Ascending aorta (tissue), 2 donors: ENCODE data around the gene RANGAP1. TPM values are rescaled to one million over a fixed set of nuclear protein-coding genes. Genes with fewer than 3 reads are reported as not detected.

Experiments used
- DNase-seq, 2 donors: peaks; one replicate each; pipeline ENCODE4 v3.0.0-alpha.2; 2019; ENCODE audit warnings: low spot score in 2 of 2
- H3K27ac ChIP-seq, 2 donors: fragments of 200-600 bp; sonication (generic); one replicate each; pipeline ENCODE4 v1.5.1; 2016 to 2017; ENCODE audit warnings: mild to moderate bottlenecking in 1 of 2
- H3K27me3 ChIP-seq: fragments of 200-600 bp; sonication (generic); one replicate; pipeline ENCODE4 v1.5.1; 2017
- H3K36me3 ChIP-seq, 2 donors: fragments of 200-600 bp; sonication (generic); one replicate each; pipeline ENCODE4 v1.5.1; 2016
- H3K4me1 ChIP-seq, 2 donors: fragments of 200-600 bp; sonication (generic); one replicate each; pipeline ENCODE4 v1.5.1; 2016 to 2017; ENCODE audit warnings: mild to moderate bottlenecking in 1 of 2
- H3K4me3 ChIP-seq, 2 donors: fragments of 200-600 bp; sonication (generic); one replicate each; pipeline ENCODE4 v1.5.1; 2016 to 2017; ENCODE audit warnings: mild to moderate bottlenecking in 1 of 2
- H3K9me3 ChIP-seq, 2 donors: fragments of 200-600 bp; sonication (generic); one replicate each; pipeline ENCODE4 v1.5.1; 2016
- intact Hi-C: fragments of 100-400 bp; cut with DNase I; formaldehyde crosslinking; loops from one replicate; pipeline ENCODE4 v1.15.1; 2023
- total RNA-seq: library from RNA; depleted of rRNA; stranded (reverse); fragments of >200 nt; gene quantifications from one replicate; pipeline ENCODE4 v1.1.0, GENCODE V29; 2016
- TF ChIP-seq, protein P1 (sequence below), 3 experiments: fragments of 200-600 bp in 2 of 3; fragments of 450-650 bp in 1 of 3; sonication (generic) in 2 of 3; IDR thresholded peaks; one replicate each; pipeline ENCODE4 v1.5.1; 2016 to 2019; ENCODE audit warnings: antibody characterized with exemption in 3 of 3, mild to moderate bottlenecking in 1 of 3, moderate library complexity in 1 of 3

RANGAP1 gene
- total RNA-seq, 1 donor from 2014 or later: 49.8 TPM

DNA sequence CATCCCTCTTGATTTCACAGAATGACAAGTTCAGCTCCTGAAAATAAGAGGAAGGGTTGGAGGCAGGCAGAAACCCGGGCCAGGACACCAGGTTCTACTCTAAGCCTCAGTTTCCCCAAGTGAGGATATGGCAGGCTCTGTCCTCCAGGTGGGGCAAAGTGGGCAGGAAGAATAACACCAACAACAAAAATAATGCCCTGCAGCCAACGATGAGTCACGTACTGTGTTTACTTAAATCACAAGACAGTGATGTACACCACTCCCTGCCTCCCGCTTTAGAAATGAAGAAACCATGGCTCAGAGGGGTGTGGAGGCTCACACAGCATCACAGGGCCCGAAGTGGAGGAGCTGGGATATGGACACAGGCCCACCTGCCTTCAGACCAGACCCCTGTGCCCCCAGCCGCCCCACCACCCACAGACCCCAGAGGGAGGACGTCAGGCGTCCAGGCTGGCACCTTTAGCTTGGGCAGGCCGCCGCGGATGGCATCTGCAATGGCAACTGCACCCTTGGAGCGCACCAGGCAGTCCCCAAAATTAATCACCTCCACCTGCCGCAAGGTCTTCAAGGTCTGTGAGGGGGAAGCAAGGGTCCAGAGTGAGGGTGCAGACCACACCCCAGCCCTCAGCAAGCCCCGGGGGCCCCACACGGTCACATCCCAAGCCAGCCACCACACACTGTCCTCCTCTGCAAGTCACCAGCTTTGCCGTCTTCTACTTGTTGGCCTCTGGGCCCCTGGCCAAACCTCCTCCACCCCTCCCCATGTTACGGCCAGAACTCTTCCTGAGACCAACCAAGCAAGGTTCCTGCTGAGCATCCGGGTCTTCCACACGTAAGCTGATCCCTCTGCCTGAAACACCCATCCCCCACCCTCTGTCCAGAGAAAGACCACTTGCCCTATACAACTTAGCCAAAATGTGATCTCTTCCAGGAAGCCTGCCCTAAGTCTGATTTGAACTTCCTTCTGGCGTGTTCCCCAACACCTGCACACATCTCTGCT, 29.4 kb downstream of the RANGAP1 start:
- peaks cover 55 to 96% of the 10 kb centered on the region in 2 donors for H3K36me3 ChIP-seq
- no peaks in the 10 kb centered on the region for H3K27me3 ChIP-seq
- no peak for DNase-seq
- no peak overlapping the region for H3K27ac ChIP-seq
- TF ChIP-seq, protein P1, sequence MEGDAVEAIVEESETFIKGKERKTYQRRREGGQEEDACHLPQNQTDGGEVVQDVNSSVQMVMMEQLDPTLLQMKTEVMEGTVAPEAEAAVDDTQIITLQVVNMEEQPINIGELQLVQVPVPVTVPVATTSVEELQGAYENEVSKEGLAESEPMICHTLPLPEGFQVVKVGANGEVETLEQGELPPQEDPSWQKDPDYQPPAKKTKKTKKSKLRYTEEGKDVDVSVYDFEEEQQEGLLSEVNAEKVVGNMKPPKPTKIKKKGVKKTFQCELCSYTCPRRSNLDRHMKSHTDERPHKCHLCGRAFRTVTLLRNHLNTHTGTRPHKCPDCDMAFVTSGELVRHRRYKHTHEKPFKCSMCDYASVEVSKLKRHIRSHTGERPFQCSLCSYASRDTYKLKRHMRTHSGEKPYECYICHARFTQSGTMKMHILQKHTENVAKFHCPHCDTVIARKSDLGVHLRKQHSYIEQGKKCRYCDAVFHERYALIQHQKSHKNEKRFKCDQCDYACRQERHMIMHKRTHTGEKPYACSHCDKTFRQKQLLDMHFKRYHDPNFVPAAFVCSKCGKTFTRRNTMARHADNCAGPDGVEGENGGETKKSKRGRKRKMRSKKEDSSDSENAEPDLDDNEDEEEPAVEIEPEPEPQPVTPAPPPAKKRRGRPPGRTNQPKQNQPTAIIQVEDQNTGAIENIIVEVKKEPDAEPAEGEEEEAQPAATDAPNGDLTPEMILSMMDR (IDR thresholded peaks at IDR 0.05): no peak
- no peak overlapping the region for H3K4me3 ChIP-seq
- H3K4me1 ChIP-seq: no peaks in the 10 kb centered on the region
- H3K9me3 ChIP-seq: no peaks in the 10 kb centered on the region
- intact Hi-C loops: no loop called here

DNA sequence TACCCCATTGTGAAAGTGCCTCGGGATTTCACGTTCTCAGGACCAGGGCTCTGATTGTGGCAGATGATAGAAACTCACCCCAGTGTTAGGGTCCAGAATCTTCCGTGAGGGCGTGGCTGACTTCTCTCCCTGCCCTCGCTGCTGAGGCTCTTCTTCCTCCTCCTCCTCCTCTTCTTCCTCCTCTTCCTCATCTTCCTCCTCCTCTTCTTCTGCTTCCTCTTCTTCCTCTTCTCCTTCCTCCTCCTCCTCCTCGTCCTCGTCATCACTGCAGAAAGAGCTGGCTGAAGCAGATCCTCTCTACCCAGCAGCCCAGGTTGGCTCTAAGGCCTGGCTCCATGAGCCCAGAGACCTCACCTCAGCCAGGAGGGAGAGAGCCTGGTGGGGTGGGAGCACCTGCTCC, 31.8 kb downstream of the RANGAP1 start:
- Histone ChIP-seq H3K27ac (no peak overlapping the region), H3K36me3 (peaks cover 62 to 96% of the 10 kb centered on the region in 2 donors), H3K9me3 (no peaks in the 10 kb centered on the region), H3K4me1 (no peaks in the 10 kb centered on the region), H3K4me3 (no peak overlapping the region), H3K27me3 (no peaks in the 10 kb centered on the region)
- DNase-seq: no peak
- intact Hi-C loops: no loop called here
- TF ChIP-seq, protein P1 (IDR thresholded peaks at IDR 0.05): no peak

DNA sequence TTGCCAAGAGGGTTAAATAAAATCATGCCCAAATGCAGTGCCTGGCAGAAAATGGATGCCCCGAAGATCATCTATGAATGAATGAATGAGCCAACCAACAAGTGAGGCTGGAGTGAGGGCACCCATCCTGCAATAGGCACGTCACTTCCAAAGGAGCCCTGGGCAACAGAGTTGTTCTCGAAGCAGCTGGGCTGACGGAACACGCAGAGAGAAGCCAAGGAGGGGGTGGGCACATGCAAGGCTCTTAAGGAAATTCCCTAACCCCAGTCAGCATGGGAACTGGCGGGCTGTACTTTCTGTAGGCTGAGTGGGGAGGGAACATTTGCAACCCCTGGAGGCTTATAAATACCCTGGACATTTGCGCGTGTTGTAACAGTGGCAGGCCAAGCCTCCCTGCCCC, 33.6 kb downstream of the RANGAP1 start:
- intact Hi-C loops: no loop called here
- no peaks in the 10 kb centered on the region for H3K27me3 ChIP-seq
- DNase-seq: no peak
- no peaks in the 10 kb centered on the region for H3K9me3 ChIP-seq
- H3K4me3 ChIP-seq: no peak overlapping the region
- no peaks in the 10 kb centered on the region for H3K4me1 ChIP-seq
- H3K27ac ChIP-seq: no peak overlapping the region
- TF ChIP-seq, protein P1 (IDR thresholded peaks at IDR 0.05): no peak
- peaks cover 71 to 96% of the 10 kb centered on the region in 2 donors for H3K36me3 ChIP-seq

- H3K27ac ChIP-seq: no peak overlapping the region
- H3K4me1 ChIP-seq: no peaks in the 10 kb centered on the region
- TF ChIP-seq, protein P1 (IDR thresholded peaks at IDR 0.05): no peak
These were observed 35.9 kb downstream of the RANGAP1 start for GRCh38 chr22:41250127-41250526.

DNA sequence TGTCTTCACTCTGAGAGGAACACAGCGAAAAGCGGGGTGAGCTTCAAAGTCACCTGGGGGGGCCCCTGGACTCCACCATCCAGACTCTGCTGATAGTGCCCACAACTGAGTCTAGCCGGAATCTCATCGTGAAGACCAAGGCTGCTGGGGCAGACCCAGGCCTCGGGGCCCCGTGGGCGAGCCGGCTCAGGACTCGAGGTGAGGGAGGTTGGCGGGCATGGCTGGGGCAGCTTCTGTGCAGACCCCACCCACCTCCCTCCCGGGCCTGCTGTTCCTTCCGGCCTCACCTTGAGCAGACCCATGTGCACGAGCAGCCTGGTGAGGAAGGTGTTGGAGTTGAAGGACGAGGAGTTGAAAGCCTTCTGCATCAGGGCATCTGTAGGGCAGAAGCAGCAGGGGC, 36.5 kb downstream of the RANGAP1 start:
- no peaks in the 10 kb centered on the region for H3K9me3 ChIP-seq
- peaks cover 72 to 89% of the 10 kb centered on the region in 2 donors for H3K36me3 ChIP-seq
- no peaks in the 10 kb centered on the region for H3K27me3 ChIP-seq
- intact Hi-C loops: no loop called here
- H3K27ac ChIP-seq: no peak overlapping the region
- no peak for DNase-seq
- H3K4me1 ChIP-seq: no peaks in the 10 kb centered on the region
- TF ChIP-seq, protein P1 (IDR thresholded peaks at IDR 0.05): no peak
- H3K4me3 ChIP-seq: no peak overlapping the region

More at GRCh38 chr22:41250127-41250526, 35.9 kb downstream of the RANGAP1 start:
- intact Hi-C loops: no loop called here
- no peaks in the 10 kb centered on the region for H3K27me3 ChIP-seq
- no peak for DNase-seq
- H3K36me3 ChIP-seq: peaks cover 75 to 93% of the 10 kb centered on the region in 2 donors
- H3K9me3 ChIP-seq: no peaks in the 10 kb centered on the region
- no peak overlapping the region for H3K4me3 ChIP-seq
